KMS-11 (cell line): ENCODE data around the gene GIMAP2.

Experiments
- H2AFZ ChIP-seq: fragments of 200-600 bp; sonication (generic); 2 replicates; pipeline ENCODE4 v1.6.1; 2016; ENCODE audit warnings: antibody characterized with exemption, mixed run types, low read depth
- H3K27ac ChIP-seq: fragments of 200-600 bp; sonication (generic); 2 replicates; pipeline ENCODE4 v1.6.1; 2016; ENCODE audit warnings: mild to moderate bottlenecking, mixed run types
- H3K27me3 ChIP-seq: fragments of 200-600 bp; sonication (generic); 2 replicates; pipeline ENCODE4 v1.6.1; 2017; ENCODE audit warnings: mild to moderate bottlenecking, low read depth, mixed run types, moderate library complexity; ENCODE audit not compliant: insufficient read depth
- H3K36me3 ChIP-seq: fragments of 200-600 bp; sonication (generic); 2 replicates; pipeline ENCODE4 v1.6.1; 2017; ENCODE audit warnings: mild to moderate bottlenecking, mixed run types; ENCODE audit not compliant: insufficient read depth
- H3K4me1 ChIP-seq: fragments of 200-600 bp; sonication (generic); 2 replicates; pipeline ENCODE4 v1.6.1; 2016; ENCODE audit warnings: mild to moderate bottlenecking, low read depth, mixed run types; ENCODE audit not compliant: poor library complexity, severe bottlenecking
- H3K4me2 ChIP-seq: fragments of 200-600 bp; sonication (generic); 2 replicates; pipeline ENCODE4 v1.7.0; 2016; ENCODE audit warnings: mild to moderate bottlenecking, mixed run types
- H3K4me3 ChIP-seq: fragments of 200-600 bp; sonication (generic); IDR thresholded peaks from 2 replicates; pipeline ENCODE4 v1.6.1; 2017; ENCODE audit warnings: low read depth, low read length, mixed read lengths; ENCODE audit not compliant: insufficient read depth
- H3K79me2 ChIP-seq: fragments of 200-600 bp; sonication (generic); 2 replicates; pipeline ENCODE4 v1.6.1; 2016; ENCODE audit warnings: low read depth, mixed run types; ENCODE audit not compliant: insufficient read depth
- H3K9ac ChIP-seq: fragments of 200-600 bp; sonication (generic); 2 replicates; pipeline ENCODE4 v1.6.1; 2016; ENCODE audit warnings: mild to moderate bottlenecking, mixed run types
- H4K20me1 ChIP-seq: fragments of 200-600 bp; sonication (generic); 2 replicates; pipeline ENCODE4 v1.6.1; 2016; ENCODE audit warnings: mild to moderate bottlenecking, mixed run types; ENCODE audit not compliant: insufficient read depth
- CTCF ChIP-seq: fragments of 200-600 bp; sonication (generic); conservative IDR thresholded peaks from 2 replicates; pipeline ENCODE4 v1.6.1; 2017; ENCODE audit warnings: low read depth, mild to moderate bottlenecking, antibody characterized with exemption, low read length, moderate library complexity, mixed read lengths

Gene GIMAP2

GRCh38 chr7:150722431-150722931 is 37.0 kb downstream of the GIMAP2 start:
- Histone ChIP-seq H3K36me3 (no peaks in the 10 kb centered on the region), H3K27ac (no peak overlapping the region), H3K4me2 (no peak overlapping the region), H2AFZ (no peak overlapping the region), H3K4me1 (no peaks in the 10 kb centered on the region), H3K9ac (no peak overlapping the region), H3K27me3 (no peaks in the 10 kb centered on the region), H3K4me3 (no peak overlapping the region), H3K79me2 (no peaks in the 10 kb centered on the region), H4K20me1 (no peaks in the 10 kb centered on the region)
- no peak for TF ChIP-seq CTCF

GRCh38 chr7:150723467-150723866 is 38.0 kb downstream of the GIMAP2 start:
- H3K9ac ChIP-seq = no peak overlapping the region
- H3K4me3 ChIP-seq = no peak overlapping the region
- no peaks in the 10 kb centered on the region for H3K27me3 ChIP-seq
- TF ChIP-seq CTCF = no peak
- H3K4me2 ChIP-seq = no peak overlapping the region
- no peak overlapping the region for H3K27ac ChIP-seq
- H3K4me1 ChIP-seq = no peaks in the 10 kb centered on the region
- no peaks in the 10 kb centered on the region for H3K36me3 ChIP-seq
- no peak overlapping the region for H2AFZ ChIP-seq
- H3K79me2 ChIP-seq = no peaks in the 10 kb centered on the region
- H4K20me1 ChIP-seq = no peaks in the 10 kb centered on the region

- Histone ChIP-seq H3K79me2 (no peaks in the 10 kb centered on the region), H3K9ac (no peak overlapping the region), H3K27ac (no peak overlapping the region), H4K20me1 (no peaks in the 10 kb centered on the region), H3K4me2 (no peak overlapping the region), H3K4me3 (no peak overlapping the region), H3K4me1 (no peaks in the 10 kb centered on the region), H3K27me3 (no peaks in the 10 kb centered on the region), H2AFZ (no peak overlapping the region), H3K36me3 (no peaks in the 10 kb centered on the region)
- TF ChIP-seq CTCF = no peak
These were observed 41.9 kb downstream of the GIMAP2 start for GRCh38 chr7:150727381-150727780.

- no peaks in the 10 kb centered on the region for H3K27me3 ChIP-seq
- no peak overlapping the region for H2AFZ ChIP-seq
- H3K79me2 ChIP-seq = no peaks in the 10 kb centered on the region
- H3K4me2 ChIP-seq = no peak overlapping the region
- H3K9ac ChIP-seq = no peak overlapping the region
- no peaks in the 10 kb centered on the region for H3K36me3 ChIP-seq
- TF ChIP-seq CTCF = no peak
- H4K20me1 ChIP-seq = no peaks in the 10 kb centered on the region
- no peaks in the 10 kb centered on the region for H3K4me1 ChIP-seq
- H3K27ac ChIP-seq = no peak overlapping the region
- no peak overlapping the region for H3K4me3 ChIP-seq
These were observed 42.5 kb downstream of the GIMAP2 start for GRCh38 chr7:150728011-150728410.
